IMR-90 (cell line): ENCODE results near the gene MRPS10. TPM values are rescaled to one million over a fixed set of nuclear protein-coding genes. Genes with fewer than 3 reads are reported as not detected.
A peak's percentile ranks its signal among the peaks of the same experiment; 100 is the strongest.

ENCODE experiments used
- ATAC-seq: fragments of 200-7000 bp; cut with Tn5 transposase; 2 replicates; pipeline ENCODE4 v1.9.1; 2020; ENCODE audit warnings: low read depth, mild to moderate bottlenecking, moderate library complexity
- BruUV-seq: library from RNA; stranded (reverse); fragments of 400-500 nt; replicated peaks from 2 replicates; lab custom pipeline; 2021; lab: Mats Ljungman, UMichigan
- CTCF ChIA-PET: fragments of 300-600 bp; formaldehyde crosslinking; extraction: SDS; loops from one replicate; lab custom pipeline; 2021; ENCODE audit warnings: antibody characterized with exemption; lab: Yijun Ruan, JAX
- POLR2A ChIA-PET: fragments of 300-600 bp; sonication (Branson Sonifier 250); formaldehyde crosslinking; loops from one replicate; lab custom pipeline; 2022; ENCODE audit warnings: antibody characterized with exemption; ENCODE audit not compliant: unreplicated experiment; lab: Charles Lee
- DNase-seq: peaks from one replicate; pipeline ENCODE4 v3.0.0; 2013
- H2AFZ ChIP-seq: replicated peaks from 2 replicates; pipeline ENCODE3; 2013; ENCODE audit warnings: low read length, mild to moderate bottlenecking; ENCODE audit not compliant: poor library complexity
- H2AK5ac ChIP-seq: 2 replicates; pipeline ENCODE4 v1.6.1; 2013; ENCODE audit warnings: low read depth, low read length, inconsistent platforms
- H2AK9ac ChIP-seq: replicated peaks from 2 replicates; pipeline ENCODE3; 2013; ENCODE audit warnings: mild to moderate bottlenecking, low read depth, low read length, moderate library complexity; ENCODE audit not compliant: poor library complexity
- H2BK120ac ChIP-seq: 2 replicates; pipeline ENCODE4 v1.6.1; 2013; ENCODE audit warnings: low read depth, low read length, inconsistent platforms
- H2BK15ac ChIP-seq: 3 replicates; pipeline ENCODE4 v1.6.1; 2013; ENCODE audit warnings: low read depth, low read length, inconsistent platforms
- H2BK20ac ChIP-seq: 2 replicates; pipeline ENCODE4 v1.6.1; 2013; ENCODE audit warnings: low read depth, mild to moderate bottlenecking, inconsistent platforms, low read length, moderate library complexity
- H2BK5ac ChIP-seq: 2 replicates; pipeline ENCODE4 v1.6.1; 2013; ENCODE audit warnings: mild to moderate bottlenecking, low read depth, low read length, inconsistent platforms; ENCODE audit not compliant: poor library complexity, severe bottlenecking
- H3K14ac ChIP-seq: replicated peaks from 2 replicates; pipeline ENCODE4 v1.6.1; 2013; ENCODE audit warnings: low read depth, low read length, inconsistent platforms
- H3K18ac ChIP-seq: 2 replicates; pipeline ENCODE4 v1.6.1; 2013; ENCODE audit warnings: low read depth, low read length, control low read depth
- H3K23ac ChIP-seq: 2 replicates; pipeline ENCODE4 v1.6.1; 2013; ENCODE audit warnings: low read depth, low read length, inconsistent platforms
- H3K27ac ChIP-seq: 2 replicates; pipeline ENCODE4 v1.5.1; 2013; ENCODE audit warnings: mild to moderate bottlenecking, control low read depth, low read length; ENCODE audit not compliant: insufficient read depth
- H3K27me3 ChIP-seq: 2 replicates; pipeline ENCODE4 v1.6.1; 2013; ENCODE audit warnings: low read length; ENCODE audit not compliant: control insufficient read depth, insufficient read depth
- H3K36me3 ChIP-seq: 2 replicates; pipeline ENCODE4 v1.6.1; 2013; ENCODE audit warnings: low read length, mixed read lengths; ENCODE audit not compliant: control insufficient read depth, insufficient read depth
- H3K4ac ChIP-seq: 2 replicates; pipeline ENCODE4 v1.6.1; 2013; ENCODE audit warnings: low read depth, low read length, inconsistent platforms
- H3K4me1 ChIP-seq: 2 replicates; pipeline ENCODE4 v1.6.1; 2013; ENCODE audit warnings: low read length, mixed read lengths; ENCODE audit not compliant: control insufficient read depth, insufficient read depth
- H3K4me2 ChIP-seq: 2 replicates; pipeline ENCODE4 v1.6.1; 2013; ENCODE audit warnings: low read depth, mild to moderate bottlenecking, control low read depth, low read length, moderate library complexity
- H3K4me3 ChIP-seq: 2 replicates; pipeline ENCODE4 v1.5.1; 2013; ENCODE audit warnings: low read depth, mild to moderate bottlenecking, control low read depth, low read length, moderate library complexity; ENCODE audit not compliant: insufficient read depth
- H3K56ac ChIP-seq: 2 replicates; pipeline ENCODE4 v1.6.1; 2013; ENCODE audit warnings: low read length, inconsistent platforms; ENCODE audit not compliant: insufficient read depth; ENCODE audit errors: extremely low read depth
- H3K79me1 ChIP-seq, 2 experiments: 2 replicates each; pipeline ENCODE4 v1.6.1; 2013; ENCODE audit warnings: low read length in 2 of 2, inconsistent platforms in 1 of 2, low read depth in 1 of 2
- H3K9ac ChIP-seq: 2 replicates; pipeline ENCODE4 v1.6.1; 2013; ENCODE audit warnings: low read depth, low read length, control low read depth
- H3K9me1 ChIP-seq: 2 replicates; pipeline ENCODE4 v1.6.1; 2013; ENCODE audit warnings: low read length, inconsistent platforms; ENCODE audit not compliant: insufficient read depth
- H3K9me3 ChIP-seq: 2 replicates; pipeline ENCODE4 v1.6.1; 2013; ENCODE audit warnings: low read length; ENCODE audit not compliant: control insufficient read depth, insufficient read depth
- H4K20me1 ChIP-seq: 2 replicates; pipeline ENCODE4 v1.6.1; 2013; ENCODE audit warnings: low read length, inconsistent platforms; ENCODE audit not compliant: insufficient read depth
- H4K5ac ChIP-seq: 2 replicates; pipeline ENCODE4 v1.6.1; 2013; ENCODE audit warnings: mild to moderate bottlenecking, low read depth, low read length, control low read depth
- H4K8ac ChIP-seq, 2 experiments: 2 replicates each; pipeline ENCODE4 v1.6.1; 2013; ENCODE audit warnings: low read depth in 2 of 2, low read length in 2 of 2, control low read depth in 1 of 2, inconsistent platforms in 1 of 2
- H4K91ac ChIP-seq: 2 replicates; pipeline ENCODE4 v1.6.1; 2013; ENCODE audit warnings: low read depth, low read length, inconsistent platforms; ENCODE audit not compliant: insufficient read depth
- MAZ ChIP-seq: IDR thresholded peaks from 2 replicates; pipeline ENCODE4 v1.6.1; 2012; ENCODE audit warnings: low read depth, mild to moderate bottlenecking, low read length, improper control_type of control experiment, moderate library complexity, borderline replicate concordance
- WGBS, 2 experiments: methylation state at CpG; one replicate each; pipeline versions ENCODE4 v1.1.5 to v1.1.7; 2013; ENCODE audit warnings: missing lambda C conversion rate in 2 of 2; ENCODE audit not compliant: insufficient read length in 1 of 2; ENCODE audit errors: extremely low coverage in 2 of 2; 5-methylcytosine and 5-hydroxymethylcytosine counted together
- dilution Hi-C: fragments of 300-500 bp; cut with HindIII; formaldehyde crosslinking; loops from one replicate; pipeline ENCODE4 v1.14.3; 2018; ENCODE audit warnings: low sequenced_read_pairs; ENCODE audit not compliant: unreplicated experiment
- in situ Hi-C: fragments of 300-500 bp; cut with MboI; formaldehyde crosslinking; loops from 3 replicates; pipeline ENCODE4 v1.14.3; 2019; ENCODE audit warnings: low sequenced_read_pairs, inconsistent platforms, mixed read lengths
- intact Hi-C: fragments of 100-400 bp; cut with micrococcal nuclease; formaldehyde crosslinking; loops from 2 replicates; pipeline ENCODE4 v1.10.0; 2022
- polyA plus RNA-seq, 3 experiments: library from polyadenylated mRNA; depleted of rRNA; stranded (reverse); fragments of >200 nt; gene quantifications; 2 replicates each; pipeline ENCODE4 v1.2.3, GENCODE V29; 2012; ENCODE audit warnings: low replicate concordance in 1 of 3
- total RNA-seq: library from RNA; depleted of rRNA; stranded (reverse); fragments of >200 nt; gene quantifications from 2 replicates; pipeline ENCODE4 v1.2.3, GENCODE V29; 2012
- TF ChIP-seq, protein P1 (sequence below): fragments of 150-350 bp; IDR thresholded peaks from 2 replicates; pipeline ENCODE4 v1.6.1; 2016; ENCODE audit warnings: low read depth, mild to moderate bottlenecking, low read length, moderate library complexity, borderline replicate concordance

MRPS10 gene
- total and polyA plus RNA-seq, 2 of the 4 experiments (the other 2 are of a cell fraction) = 28.5 to 47.0 TPM

DNA sequence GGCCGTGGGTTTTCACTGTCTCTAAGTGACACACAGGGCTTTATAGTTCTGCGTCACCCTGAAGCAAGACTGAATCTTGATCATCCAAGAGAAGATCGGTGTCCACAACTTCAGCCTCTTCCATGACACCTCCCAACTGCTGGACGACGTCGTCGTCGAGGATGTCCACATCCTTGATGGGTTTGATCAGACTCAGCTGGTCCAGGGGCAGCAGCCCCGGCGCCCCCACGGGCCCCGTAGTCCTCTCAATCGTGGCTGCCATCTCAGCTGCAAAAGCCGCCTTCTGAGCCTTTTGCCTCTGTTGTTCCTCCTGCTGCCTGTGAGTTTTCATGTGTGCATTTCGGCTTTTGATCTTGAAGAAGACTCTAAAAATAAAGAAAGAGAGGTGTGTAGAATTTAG lies 10.6 kb upstream of the MRPS10 start:
- Histone ChIP-seq H2BK120ac (no peak overlapping the region), H2BK15ac (no peak overlapping the region), H2AFZ (no peak overlapping the region), H4K91ac (no peak overlapping the region), H2BK5ac (peak overlapping the region; percentile 1), H3K14ac (no peak overlapping the region), H3K56ac (no peak overlapping the region), H2AK5ac (peak overlapping the region; percentile 37; the same call in 1 of the 2 replicates), H3K27me3 (no peaks in the 10 kb centered on the region), H3K18ac (no peak overlapping the region), H3K79me1 (peaks cover 3 to 22% of the 10 kb centered on the region in 2 experiments; a peak in 2 of 4 replicates), H3K9me3 (no peaks in the 10 kb centered on the region), H4K5ac (no peak overlapping the region), H4K20me1 (no peaks in the 10 kb centered on the region), H3K4me2 (no peak overlapping the region), H3K9me1 (peaks cover 22% of the 10 kb centered on the region), H3K9ac (no peak overlapping the region), H4K8ac (no peak overlapping the region), H3K36me3 (peaks cover 25% of the 10 kb centered on the region), H3K4ac (no peak overlapping the region), H3K23ac (no peak overlapping the region), H2BK20ac (no peak overlapping the region), H3K27ac (no peak overlapping the region), H3K4me1 (peaks cover 17% of the 10 kb centered on the region), H2AK9ac (no peak overlapping the region), H3K4me3 (no peak overlapping the region)
- in situ Hi-C loops = no loop called here
- dilution Hi-C loops = no loop called here
- POLR2A ChIA-PET = no interaction called here
- CTCF ChIA-PET = no interaction called here
- 96% methylated on average over 11 of the region's 15 CpGs; no CpG with 5 or more reads in 1 of the 2 experiments for WGBS, 2 experiments
- TF ChIP-seq, protein P1, sequence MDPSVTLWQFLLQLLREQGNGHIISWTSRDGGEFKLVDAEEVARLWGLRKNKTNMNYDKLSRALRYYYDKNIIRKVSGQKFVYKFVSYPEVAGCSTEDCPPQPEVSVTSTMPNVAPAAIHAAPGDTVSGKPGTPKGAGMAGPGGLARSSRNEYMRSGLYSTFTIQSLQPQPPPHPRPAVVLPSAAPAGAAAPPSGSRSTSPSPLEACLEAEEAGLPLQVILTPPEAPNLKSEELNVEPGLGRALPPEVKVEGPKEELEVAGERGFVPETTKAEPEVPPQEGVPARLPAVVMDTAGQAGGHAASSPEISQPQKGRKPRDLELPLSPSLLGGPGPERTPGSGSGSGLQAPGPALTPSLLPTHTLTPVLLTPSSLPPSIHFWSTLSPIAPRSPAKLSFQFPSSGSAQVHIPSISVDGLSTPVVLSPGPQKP = no peak
- no peak for TF ChIP-seq MAZ
- intact Hi-C loops = loop anchor here (10.0 kb wide), 1 partner anchor 106 kb away; no protein-coding TSS in a partner anchor
- no TSS peak for BruUV-seq
- ATAC-seq (no peak), DNase-seq (no peak)
